ENCODE results near the gene RNF144A. TPM values are rescaled to one million over a fixed set of nuclear protein-coding genes. Genes with fewer than 3 reads are reported as not detected.

RNF144A gene
- total and polyA plus RNA-seq, 2 experiments from 2014 or later = 2.8 to 14.7 TPM

DNA sequence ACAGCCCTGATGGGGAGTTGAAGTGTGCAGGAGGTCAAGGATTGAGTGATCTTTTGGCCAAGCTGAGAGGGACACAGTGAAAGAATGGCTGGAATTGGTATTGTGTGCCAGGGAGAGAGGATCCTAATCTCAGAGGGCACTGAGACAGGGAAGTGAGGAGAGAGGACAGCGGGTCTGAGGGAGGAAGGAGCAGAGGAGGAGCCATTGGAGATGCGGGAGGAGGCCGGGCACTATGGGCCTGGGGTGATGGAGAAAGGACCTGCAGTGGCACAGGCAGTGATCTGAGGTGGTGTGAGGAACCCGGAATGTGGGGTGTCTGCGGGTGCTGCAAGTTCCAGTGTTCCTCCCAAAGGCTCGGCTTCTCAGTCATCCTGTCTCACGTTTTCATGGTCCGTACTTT lies 26.8 kb downstream of the RNF144A start:
- DNase-seq (ENCODE audit: low spot score) (no peak), ATAC-seq (no peak)
- Histone ChIP-seq H3K27ac (ENCODE audit: low read depth) (no peak overlapping the region), H3K79me2 (replicated peaks; ENCODE audit: insufficient read depth) (no peaks in the 10 kb centered on the region), H3K4me1 (ENCODE audit: insufficient read depth) (peaks cover 20% of the 10 kb centered on the region), H3K27me3 (ENCODE audit: insufficient read depth) (no peaks in the 10 kb centered on the region), H4K20me1 (replicated peaks; ENCODE audit: insufficient read depth) (no peaks in the 10 kb centered on the region), H3K4me3 (no peak overlapping the region), H3K9me2 (ENCODE audit: insufficient read depth) (no peaks in the 10 kb centered on the region), H3F3A (replicated peaks; ENCODE audit: low read depth) (no peaks in the 10 kb centered on the region), H3K36me3 (ENCODE audit: insufficient read depth) (no peaks in the 10 kb centered on the region), H3K4me2 (no peak overlapping the region), H2AFZ (no peak overlapping the region)
- Mint-ChIP-seq H3K27me3 (ENCODE audit: insufficient read depth, low read depth, poor library complexity) (peaks cover 6% of the 10 kb centered on the region), H3K4me3 (no peak overlapping the region), H3K36me3 (ENCODE audit: low read depth) (peaks cover 23% of the 10 kb centered on the region), H3K9me3 (no peaks in the 10 kb centered on the region; the same call in 2 of the 3 replicates), H3K4me1 (peaks cover 23% of the 10 kb centered on the region), H3K27ac (no peak overlapping the region)
- TF ChIP-seq EZH2phosphoT487 (IDR thresholded peaks at IDR 0.05; ENCODE audit: unreplicated experiment) = no peak
- TF ChIP-seq ZNF114 (CRISPR knock-in tag; IDR thresholded peaks at IDR 0.05) = no peak
- no peak for TF ChIP-seq CREB1 (CRISPR knock-in tag; IDR thresholded peaks at IDR 0.05; ENCODE audit: low read depth)
- no peak for TF ChIP-seq ZNF462 (CRISPR knock-in tag; IDR thresholded peaks at IDR 0.05)
- TF ChIP-seq EZH2 (IDR thresholded peaks at IDR 0.05; ENCODE audit: low read depth, unreplicated experiment) = no peak
- no peak for TF ChIP-seq STAT1 (IDR thresholded peaks at IDR 0.05; ENCODE audit: unreplicated experiment)
- TF ChIP-seq, protein P1, sequence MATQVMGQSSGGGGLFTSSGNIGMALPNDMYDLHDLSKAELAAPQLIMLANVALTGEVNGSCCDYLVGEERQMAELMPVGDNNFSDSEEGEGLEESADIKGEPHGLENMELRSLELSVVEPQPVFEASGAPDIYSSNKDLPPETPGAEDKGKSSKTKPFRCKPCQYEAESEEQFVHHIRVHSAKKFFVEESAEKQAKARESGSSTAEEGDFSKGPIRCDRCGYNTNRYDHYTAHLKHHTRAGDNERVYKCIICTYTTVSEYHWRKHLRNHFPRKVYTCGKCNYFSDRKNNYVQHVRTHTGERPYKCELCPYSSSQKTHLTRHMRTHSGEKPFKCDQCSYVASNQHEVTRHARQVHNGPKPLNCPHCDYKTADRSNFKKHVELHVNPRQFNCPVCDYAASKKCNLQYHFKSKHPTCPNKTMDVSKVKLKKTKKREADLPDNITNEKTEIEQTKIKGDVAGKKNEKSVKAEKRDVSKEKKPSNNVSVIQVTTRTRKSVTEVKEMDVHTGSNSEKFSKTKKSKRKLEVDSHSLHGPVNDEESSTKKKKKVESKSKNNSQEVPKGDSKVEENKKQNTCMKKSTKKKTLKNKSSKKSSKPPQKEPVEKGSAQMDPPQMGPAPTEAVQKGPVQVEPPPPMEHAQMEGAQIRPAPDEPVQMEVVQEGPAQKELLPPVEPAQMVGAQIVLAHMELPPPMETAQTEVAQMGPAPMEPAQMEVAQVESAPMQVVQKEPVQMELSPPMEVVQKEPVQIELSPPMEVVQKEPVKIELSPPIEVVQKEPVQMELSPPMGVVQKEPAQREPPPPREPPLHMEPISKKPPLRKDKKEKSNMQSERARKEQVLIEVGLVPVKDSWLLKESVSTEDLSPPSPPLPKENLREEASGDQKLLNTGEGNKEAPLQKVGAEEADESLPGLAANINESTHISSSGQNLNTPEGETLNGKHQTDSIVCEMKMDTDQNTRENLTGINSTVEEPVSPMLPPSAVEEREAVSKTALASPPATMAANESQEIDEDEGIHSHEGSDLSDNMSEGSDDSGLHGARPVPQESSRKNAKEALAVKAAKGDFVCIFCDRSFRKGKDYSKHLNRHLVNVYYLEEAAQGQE (IDR thresholded peaks at IDR 0.05; ENCODE audit: unreplicated experiment) = no peak
- TF ChIP-seq, protein P2, sequence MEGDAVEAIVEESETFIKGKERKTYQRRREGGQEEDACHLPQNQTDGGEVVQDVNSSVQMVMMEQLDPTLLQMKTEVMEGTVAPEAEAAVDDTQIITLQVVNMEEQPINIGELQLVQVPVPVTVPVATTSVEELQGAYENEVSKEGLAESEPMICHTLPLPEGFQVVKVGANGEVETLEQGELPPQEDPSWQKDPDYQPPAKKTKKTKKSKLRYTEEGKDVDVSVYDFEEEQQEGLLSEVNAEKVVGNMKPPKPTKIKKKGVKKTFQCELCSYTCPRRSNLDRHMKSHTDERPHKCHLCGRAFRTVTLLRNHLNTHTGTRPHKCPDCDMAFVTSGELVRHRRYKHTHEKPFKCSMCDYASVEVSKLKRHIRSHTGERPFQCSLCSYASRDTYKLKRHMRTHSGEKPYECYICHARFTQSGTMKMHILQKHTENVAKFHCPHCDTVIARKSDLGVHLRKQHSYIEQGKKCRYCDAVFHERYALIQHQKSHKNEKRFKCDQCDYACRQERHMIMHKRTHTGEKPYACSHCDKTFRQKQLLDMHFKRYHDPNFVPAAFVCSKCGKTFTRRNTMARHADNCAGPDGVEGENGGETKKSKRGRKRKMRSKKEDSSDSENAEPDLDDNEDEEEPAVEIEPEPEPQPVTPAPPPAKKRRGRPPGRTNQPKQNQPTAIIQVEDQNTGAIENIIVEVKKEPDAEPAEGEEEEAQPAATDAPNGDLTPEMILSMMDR (conservative IDR thresholded peaks at IDR 0.05; ENCODE audit: low read depth in 2 of 2) = no peak
- TF ChIP-seq NANOG (IDR thresholded peaks at IDR 0.05; ENCODE audit: borderline replicate concordance) = no peak
